Right lobe of liver (tissue), 6 donors: ENCODE results near the gene DDX51. TPM values are rescaled to one million over a fixed set of nuclear protein-coding genes. Genes with fewer than 3 reads are reported as not detected.

ENCODE experiments used
- ATAC-seq, 4 donors: fragments of 200-7000 bp; cut with Tn5 transposase; one replicate each; pipeline ENCODE4 v1.9.1; 2020; ENCODE audit warnings: mild to moderate bottlenecking in 4 of 4, moderate library complexity in 4 of 4
- DNase-seq, 3 donors: peaks; one replicate each; pipeline ENCODE4 v3.0.0-alpha.2; 2020
- H3K27ac ChIP-seq, 3 donors: fragments of 200-600 bp; one replicate each; pipeline ENCODE4 v1.8.0; 2022
- H3K27me3 ChIP-seq, 2 donors: fragments of 200-600 bp; one replicate each; pipeline ENCODE4 v1.8.0; 2022
- H3K36me3 ChIP-seq, 4 donors: fragments of 200-600 bp; sonication (generic) in 1 of 4; one replicate each; pipeline versions ENCODE4 v1.5.1 to v1.8.0; 2017 to 2022; ENCODE audit warnings: control low read depth in 1 of 4
- H3K4me1 ChIP-seq, 4 donors: fragments of 200-600 bp; sonication (generic) in 1 of 4; one replicate each; pipeline versions ENCODE4 v1.5.1 to v1.8.0; 2017 to 2022; ENCODE audit warnings: control low read depth in 1 of 4
- H3K4me3 ChIP-seq, 3 donors: fragments of 200-600 bp; one replicate each; pipeline ENCODE4 v1.8.0; 2022
- H3K9me3 ChIP-seq, 4 donors: fragments of 200-600 bp; sonication (generic) in 1 of 4; one replicate each; pipeline versions ENCODE4 v1.5.1 to v1.8.0; 2017 to 2022; ENCODE audit warnings: control low read depth in 1 of 4
- POLR2A ChIP-seq: fragments of 450-650 bp; IDR thresholded peaks from one replicate; pipeline ENCODE4 v1.6.1; 2017; ENCODE audit warnings: antibody characterized with exemption, mild to moderate bottlenecking
- WGBS: methylation state at CpG from one replicate; pipeline ENCODE4 v1.1.6; 2018; ENCODE audit warnings: low coverage, low lambda C conversion rate; ENCODE audit not compliant: insufficient coverage; ENCODE audit errors: missing lambda C conversion rate; 5-methylcytosine and 5-hydroxymethylcytosine counted together
- intact Hi-C, 2 donors: fragments of 100-400 bp; cut with DNase I; formaldehyde crosslinking; loops; one replicate each; pipeline versions ENCODE4 v1.11.2 to v1.14.1; 2022
- total RNA-seq, 6 experiments: library from RNA; depleted of rRNA in 2 of 6; stranded (reverse); fragments of >200 nt in 2 of 6; fragmentation: NEBNext Ultra II Directional in 3 of 6; extraction: Animal tissue kit (Norgen Biotek cat#: 25700) in 3 of 6; gene quantifications; one replicate each; pipeline versions ENCODE4 v1.1.0 to v1.2.4, GENCODE V29; 2016 to 2023
- TF ChIP-seq, protein P1 (sequence below), 4 donors: fragments of 200-600 bp in 3 of 4; fragments of 450-650 bp in 1 of 4; IDR thresholded peaks; one replicate each; pipeline versions ENCODE4 v1.5.1 to v1.8.0; 2016 to 2022; ENCODE audit warnings: antibody characterized with exemption in 4 of 4, mild to moderate bottlenecking in 2 of 4
- donor health status: DM: no; HTN: yes; CAD: no.
- donor health status: DM: no; HTN: no; CAD: no.
- donor health status: DM: no; HTN: no; CAD: no.
- donor health status: DM: no; HTN: yes; CAD: no.
- donor health status: DM: no; HTN: yes; CAD: no.

Gene DDX51
- total RNA-seq, 6 experiments from 2014 or later = 4.2 to 9.0 (median 5.2) TPM

DNA sequence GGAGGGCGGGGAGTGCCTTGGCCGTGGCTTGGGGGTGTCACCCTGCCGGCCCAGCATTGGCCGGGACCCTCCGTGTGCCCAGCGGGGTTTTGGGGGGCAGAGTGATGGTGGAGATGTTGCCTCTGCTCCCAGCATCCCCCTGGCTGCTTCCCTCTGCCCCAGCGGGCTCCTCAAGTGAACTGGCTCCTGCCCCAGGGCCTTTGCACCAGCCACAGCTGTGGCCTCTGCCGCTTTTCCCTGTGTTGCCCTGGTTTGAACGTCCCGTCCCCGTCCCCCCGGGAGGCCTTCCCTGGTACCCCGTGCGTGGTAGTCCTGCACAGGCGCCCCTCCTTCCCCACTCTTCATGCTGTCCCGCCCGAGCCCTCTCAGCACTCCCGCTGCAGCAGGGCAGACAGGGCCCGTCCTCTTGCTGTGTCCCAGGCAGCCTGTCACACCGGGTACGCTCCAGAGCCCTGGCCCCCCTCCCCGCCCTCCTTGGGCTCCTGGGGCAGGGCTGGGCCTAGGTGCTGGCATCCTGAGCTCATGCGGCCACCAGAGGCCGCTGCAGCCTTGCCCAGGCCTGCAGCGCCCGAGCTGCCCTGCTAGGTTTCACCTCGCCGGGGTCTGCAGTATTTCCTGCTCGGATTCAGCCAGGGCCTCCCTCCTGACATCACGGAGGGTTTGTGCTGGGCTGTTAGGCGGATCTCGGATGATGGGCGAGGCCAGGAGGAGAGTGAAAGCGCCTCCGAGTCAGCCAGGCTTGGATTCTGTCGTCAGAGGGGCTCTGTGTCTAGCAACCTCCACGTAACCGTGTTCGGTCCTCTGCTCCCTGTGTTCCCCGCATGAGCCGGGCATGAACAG is 9.6 kb upstream of the DDX51 start:
- Histone ChIP-seq H3K9me3 (no peaks in the 10 kb centered on the region), H3K36me3 (no peaks in the 10 kb centered on the region), H3K4me3 (no peak overlapping the region), H3K27ac (no peak overlapping the region), H3K27me3 (no peaks in the 10 kb centered on the region), H3K4me1 (peaks cover 0 to 4% (median 0%) of the 10 kb centered on the region in 4 donors)
- TF ChIP-seq, protein P1, sequence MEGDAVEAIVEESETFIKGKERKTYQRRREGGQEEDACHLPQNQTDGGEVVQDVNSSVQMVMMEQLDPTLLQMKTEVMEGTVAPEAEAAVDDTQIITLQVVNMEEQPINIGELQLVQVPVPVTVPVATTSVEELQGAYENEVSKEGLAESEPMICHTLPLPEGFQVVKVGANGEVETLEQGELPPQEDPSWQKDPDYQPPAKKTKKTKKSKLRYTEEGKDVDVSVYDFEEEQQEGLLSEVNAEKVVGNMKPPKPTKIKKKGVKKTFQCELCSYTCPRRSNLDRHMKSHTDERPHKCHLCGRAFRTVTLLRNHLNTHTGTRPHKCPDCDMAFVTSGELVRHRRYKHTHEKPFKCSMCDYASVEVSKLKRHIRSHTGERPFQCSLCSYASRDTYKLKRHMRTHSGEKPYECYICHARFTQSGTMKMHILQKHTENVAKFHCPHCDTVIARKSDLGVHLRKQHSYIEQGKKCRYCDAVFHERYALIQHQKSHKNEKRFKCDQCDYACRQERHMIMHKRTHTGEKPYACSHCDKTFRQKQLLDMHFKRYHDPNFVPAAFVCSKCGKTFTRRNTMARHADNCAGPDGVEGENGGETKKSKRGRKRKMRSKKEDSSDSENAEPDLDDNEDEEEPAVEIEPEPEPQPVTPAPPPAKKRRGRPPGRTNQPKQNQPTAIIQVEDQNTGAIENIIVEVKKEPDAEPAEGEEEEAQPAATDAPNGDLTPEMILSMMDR (IDR thresholded peaks at IDR 0.05) = peak; percentile 84 to 92 (median 89)
- TF ChIP-seq POLR2A = no peak
- DNase-seq (peak in 2 of 3 donors; percentile 61 to 62), ATAC-seq (peak; percentile 89 to 94 (median 94))
- intact Hi-C loops = loop anchor here (10.0 kb wide), 2 partner anchors 61 to 251 kb away; no protein-coding TSS in a partner anchor
- 50% methylated on average over 13 of the region's 41 CpGs for WGBS

- Histone ChIP-seq H3K4me3 (no peak overlapping the region), H3K27ac (no peak overlapping the region), H3K36me3 (peaks cover 0 to under 1% (median 0%) of the 10 kb centered on the region in 4 donors), H3K4me1 (peaks cover 0 to 4% (median 0%) of the 10 kb centered on the region in 4 donors), H3K27me3 (no peaks in the 10 kb centered on the region), H3K9me3 (no peaks in the 10 kb centered on the region)
- 93% methylated on average over 11 of the region's 20 CpGs for WGBS
- no peak for ATAC-seq
- intact Hi-C loops = loop anchor here (10.0 kb wide), 2 partner anchors 62 to 252 kb away; no protein-coding TSS in a partner anchor
- TF ChIP-seq, protein P1 (IDR thresholded peaks at IDR 0.05) = no peak
- TF ChIP-seq POLR2A = no peak
- peak in 2 of 3 donors; percentile 11 to 52 for DNase-seq
Measured at GRCh38 chr12:132152953-132153352, 8.8 kb upstream of the DDX51 start.

DNA sequence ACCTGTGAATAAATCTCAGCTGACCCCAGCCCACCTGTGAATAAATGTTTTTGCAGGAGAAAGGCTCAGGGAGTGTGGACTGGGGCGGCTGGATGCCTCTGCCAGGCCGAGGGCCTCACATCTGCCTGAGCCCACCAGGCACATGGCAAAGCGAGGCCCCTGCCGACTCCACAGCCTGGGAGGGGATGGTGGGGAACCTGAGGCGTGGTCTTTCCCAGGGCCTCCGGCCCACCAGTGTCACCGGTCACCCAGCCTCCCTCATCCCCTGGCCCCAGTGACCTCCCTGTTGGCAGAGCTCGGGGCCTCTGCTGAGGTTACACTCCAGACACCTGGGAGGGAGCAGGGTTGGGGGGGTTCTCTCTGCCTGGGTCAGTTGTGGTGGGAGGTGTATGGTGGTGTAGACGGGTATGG is 8.3 kb upstream of the DDX51 start:
- H3K4me1 ChIP-seq = peaks cover 0 to 4% (median 0%) of the 10 kb centered on the region in 4 donors
- peaks cover 0 to 6% (median 0%) of the 10 kb centered on the region in 4 donors for H3K36me3 ChIP-seq
- ATAC-seq (no peak), DNase-seq (peak in 2 of 3 donors; percentile 19 to 30)
- TF ChIP-seq POLR2A = no peak
- TF ChIP-seq, protein P1 (IDR thresholded peaks at IDR 0.05) = no peak
- intact Hi-C loops = loop anchor here (10.0 kb wide), 2 partner anchors 62 to 252 kb away; no protein-coding TSS in a partner anchor
- WGBS = 57% methylated on average over 1 of the region's 9 CpGs
- H3K27ac ChIP-seq = no peak overlapping the region
- H3K4me3 ChIP-seq = no peak overlapping the region
- no peaks in the 10 kb centered on the region for H3K9me3 ChIP-seq
- no peaks in the 10 kb centered on the region for H3K27me3 ChIP-seq

- intact Hi-C loops = loop anchor here (10.0 kb wide), 2 partner anchors 63 to 253 kb away; no protein-coding TSS in a partner anchor
- no peak for ATAC-seq
- DNase-seq = peak in 2 of 3 donors; percentile 19 to 52
- no peaks in the 10 kb centered on the region for H3K9me3 ChIP-seq
- WGBS = 84% methylated on average over 5 of the region's 32 CpGs
- no peak overlapping the region for H3K4me3 ChIP-seq
- H3K36me3 ChIP-seq = peaks cover 0 to 6% (median 0%) of the 10 kb centered on the region in 4 donors
- no peaks in the 10 kb centered on the region for H3K27me3 ChIP-seq
- TF ChIP-seq POLR2A = no peak
- H3K4me1 ChIP-seq = peaks cover 0 to 4% (median 0%) of the 10 kb centered on the region in 4 donors
- H3K27ac ChIP-seq = no peak overlapping the region
Measured at GRCh38 chr12:132151766-132152410, 7.8 kb upstream of the DDX51 start.
